Activated CD4-positive, CD25-positive, alpha-beta regulatory T cell (primary cell): Measurements from ENCODE around the gene ANKS1A.
"Not testable (repeated sequence)": the region's sequence is repeated elsewhere in the genome, so short reads cannot be mapped to it uniquely, and the experiment has no call there.

Experiments
- DNase-seq, 4 experiments: peaks; one replicate each; lab custom pipeline; 2025; lab: John Stamatoyannopoulos, UW

Gene ANKS1A

DNA sequence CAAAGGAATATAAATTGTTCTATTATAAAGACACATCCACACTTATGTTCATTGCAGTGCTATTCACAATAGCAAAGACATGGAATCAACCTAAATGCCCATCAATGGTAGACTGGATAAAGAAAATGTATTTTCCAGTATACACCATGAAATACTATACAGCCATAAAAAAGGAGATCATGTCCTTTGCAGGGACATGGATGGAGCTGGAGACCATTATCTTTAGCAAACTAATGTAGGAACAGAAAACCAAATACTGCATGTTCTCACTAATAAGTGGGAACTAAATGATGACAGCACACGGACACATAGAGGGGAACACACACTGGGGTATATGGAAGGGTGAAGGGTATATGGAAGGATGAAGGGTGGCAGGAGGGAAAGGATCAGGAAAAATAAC is 5.0 kb upstream of the ANKS1A start:
- not testable (repeated sequence) for DNase-seq

DNA sequence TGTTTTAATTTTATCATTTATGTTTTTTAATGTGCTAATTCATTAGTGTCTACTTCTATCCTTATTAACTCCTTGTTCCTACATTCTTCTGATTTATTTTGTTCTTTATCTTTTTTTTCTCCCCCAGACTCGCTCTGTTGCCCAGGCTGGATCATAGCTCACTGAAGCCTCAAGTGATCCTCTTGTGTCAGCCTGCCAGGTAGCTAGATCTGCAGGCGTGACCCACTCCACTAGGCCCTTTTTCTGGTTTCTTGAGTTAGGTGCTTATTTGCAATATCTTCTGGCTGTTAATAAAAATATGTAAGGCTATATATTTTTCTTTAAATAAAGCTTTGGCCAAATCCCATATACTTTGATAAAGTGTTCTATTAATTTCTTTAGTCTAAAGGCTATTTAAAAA is 4.1 kb upstream of the ANKS1A start:
- DNase-seq: no peak

DNA sequence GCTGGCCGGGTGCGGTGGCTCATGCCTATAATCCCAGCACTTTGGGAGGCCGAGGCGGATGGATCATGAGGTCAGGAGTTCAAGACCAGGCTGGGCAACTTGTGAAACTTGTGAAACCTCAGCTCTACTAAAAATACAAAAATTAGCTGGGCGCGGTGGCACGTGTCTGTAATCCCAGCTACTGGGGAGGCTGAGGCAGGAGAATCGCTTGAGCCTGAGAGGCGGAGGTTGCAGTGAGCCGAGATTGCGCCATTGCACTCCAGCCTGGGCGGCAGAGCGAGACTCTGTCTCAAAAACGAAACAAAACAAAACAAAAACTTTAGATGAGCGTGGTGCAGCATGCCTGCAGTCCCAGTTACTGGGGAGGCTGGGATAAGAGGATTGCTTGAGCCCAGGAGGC is 3.2 kb upstream of the ANKS1A start:
- not testable (repeated sequence) for DNase-seq

DNA sequence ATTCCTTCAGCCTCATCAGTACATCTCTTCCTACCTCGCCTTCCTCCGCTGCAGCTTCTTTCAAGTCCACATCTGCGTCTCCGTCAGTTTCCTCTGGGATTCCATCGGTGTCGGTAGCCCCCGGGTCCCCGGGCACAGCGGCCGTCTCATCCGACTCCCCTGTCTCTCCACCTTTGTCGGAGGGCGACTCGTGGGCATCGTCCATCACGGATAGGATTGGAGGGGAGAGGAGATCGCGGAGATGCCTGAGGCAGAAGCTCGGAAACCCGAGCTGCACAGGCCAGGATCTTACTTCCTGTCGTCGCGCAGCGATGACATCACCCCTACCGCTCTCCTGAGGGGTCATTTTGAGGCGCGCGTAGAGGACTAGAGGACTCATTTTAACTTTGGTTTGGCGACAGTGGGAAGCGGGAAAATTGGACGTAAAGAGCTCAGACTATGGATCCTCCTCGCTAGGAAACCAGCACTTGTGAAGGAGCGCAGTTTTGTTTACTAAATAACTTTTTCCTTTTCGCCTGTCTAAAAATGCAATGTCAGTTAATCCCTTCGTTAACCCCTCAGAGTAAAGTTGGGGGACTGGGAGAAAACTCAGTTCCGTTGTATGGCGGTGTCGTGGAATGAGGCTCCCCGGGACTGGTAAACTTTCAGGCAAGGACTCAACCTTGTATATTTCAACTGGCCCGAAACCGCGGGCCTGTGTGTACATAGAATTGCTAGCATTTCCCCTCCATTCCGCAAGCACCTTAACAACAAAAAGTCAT is 1.1 kb upstream of the ANKS1A start, which contains the start of gene TAF11:
Gene TAF11, minus strand, starts transcription at position 290 of the 761 bp plus-strand sequence. Its CDS starts 85 bp downstream, at position 205.
- DNase-seq: peak; percentile 76 to 81 (median 78)

DNA sequence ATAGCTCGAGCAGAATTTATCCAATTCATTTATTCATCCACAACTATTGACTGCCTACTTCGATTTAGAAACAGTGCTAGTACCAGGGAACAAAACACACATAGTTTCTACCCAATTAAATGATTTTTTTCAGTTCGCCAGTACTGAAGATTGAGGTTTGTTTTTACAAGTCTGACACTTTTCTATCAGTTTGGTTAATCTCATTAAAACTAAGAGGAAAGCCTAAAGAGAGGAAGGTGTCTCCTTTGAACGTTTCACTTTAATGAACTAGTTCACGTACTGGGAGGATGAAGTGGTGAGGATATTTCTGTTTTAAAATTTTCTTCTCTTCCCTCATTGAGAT is 570 bp upstream of the ANKS1A start:
- no peak for DNase-seq

DNA sequence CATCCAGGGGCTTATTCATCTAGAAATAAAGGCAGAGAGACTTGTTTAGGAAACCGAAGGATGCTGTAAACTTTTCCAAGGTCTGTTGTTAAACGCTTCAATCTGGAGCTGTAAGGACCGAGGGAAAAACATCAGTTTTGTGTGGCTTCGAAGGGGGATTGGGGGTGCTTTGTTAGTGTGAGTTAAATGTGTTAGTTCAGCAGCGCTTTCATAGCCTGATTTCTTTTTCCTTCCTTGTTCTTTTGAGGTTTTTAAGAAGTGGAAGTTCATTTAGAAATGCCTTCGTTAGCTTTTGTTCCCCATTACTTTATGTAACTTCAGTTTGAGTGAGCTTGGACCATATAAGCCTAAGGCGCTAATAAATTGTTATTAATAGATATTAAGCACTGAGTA is 1.5 kb downstream of the ANKS1A start:
- no peak for DNase-seq

DNA sequence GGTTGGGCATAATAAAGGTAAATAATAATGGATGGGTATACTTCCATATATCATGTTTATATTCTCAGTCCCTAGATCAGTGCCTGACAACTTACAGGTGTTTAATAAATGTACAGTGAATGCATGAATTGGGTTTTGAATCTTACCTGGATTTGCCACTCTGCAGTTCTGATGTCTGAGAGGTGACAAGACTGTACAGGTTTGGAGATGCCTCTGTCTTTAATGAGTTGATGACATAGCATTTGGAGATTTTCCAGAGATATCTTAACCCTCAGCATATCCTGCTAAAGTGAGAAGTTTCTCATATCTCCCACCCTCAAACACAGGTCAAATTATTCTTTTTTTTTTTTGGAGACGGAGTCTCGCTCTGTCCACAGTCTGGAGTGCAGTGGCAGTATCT is 2.2 kb downstream of the ANKS1A start:
- DNase-seq: no peak

DNA sequence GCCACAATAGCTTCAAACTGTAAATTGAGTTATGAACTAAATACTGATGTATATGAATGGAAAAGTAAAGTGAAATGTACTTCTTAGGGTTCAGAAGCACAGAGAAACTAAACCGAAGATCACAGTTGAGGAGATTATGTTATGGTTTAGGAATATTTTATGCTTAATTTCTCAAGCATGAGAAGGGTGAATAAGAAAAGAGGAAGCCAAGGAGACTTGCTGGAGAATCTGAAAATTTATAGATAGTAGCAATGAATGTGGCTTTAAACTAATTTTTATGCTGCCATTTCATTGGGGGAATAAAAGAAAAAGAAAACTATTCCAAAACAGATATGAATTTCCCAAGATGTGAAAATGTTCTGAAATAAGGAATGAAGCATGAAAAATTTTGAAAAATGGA is 5.6 kb downstream of the ANKS1A start:
- DNase-seq: no peak

DNA sequence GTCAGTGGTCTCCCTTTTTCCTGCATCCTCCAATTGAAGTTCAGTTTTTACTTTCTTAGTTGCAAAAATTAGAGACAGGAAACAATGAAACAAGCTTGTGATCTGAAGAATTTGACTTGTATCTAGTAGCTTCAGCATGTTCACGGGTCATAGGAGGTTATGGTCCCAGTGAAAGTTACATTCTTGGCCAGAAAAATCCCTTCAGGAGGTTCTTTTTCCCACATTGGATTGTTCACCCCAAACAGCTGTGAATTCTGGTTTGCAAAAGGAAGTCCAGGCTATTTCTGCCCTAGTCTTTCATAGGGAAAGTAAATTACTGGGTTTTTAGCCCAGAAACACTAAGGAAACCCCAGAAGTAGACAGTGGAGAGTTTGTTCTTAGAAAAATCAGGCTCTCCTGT is 8.1 kb downstream of the ANKS1A start:
- no peak for DNase-seq

DNA sequence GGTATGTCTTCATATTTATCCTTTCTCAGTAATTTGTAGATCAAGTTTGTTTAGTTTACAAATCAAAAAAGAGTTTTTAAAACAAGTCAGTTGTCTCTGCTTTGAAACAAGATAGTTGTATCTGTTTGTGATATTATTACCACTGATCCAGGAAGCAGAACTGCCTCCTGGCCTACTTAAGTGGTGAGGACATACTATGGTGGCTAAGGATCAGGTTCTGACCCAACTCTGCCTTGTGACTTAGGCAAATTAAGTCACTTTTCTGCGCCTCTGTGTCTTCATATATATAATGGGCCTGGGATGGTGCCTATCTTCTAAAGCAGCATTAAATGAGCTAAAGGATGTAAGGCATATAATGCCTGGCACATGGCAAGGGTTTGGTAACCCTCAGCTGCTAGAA is 8.7 kb downstream of the ANKS1A start:
- DNase-seq: no peak

DNA sequence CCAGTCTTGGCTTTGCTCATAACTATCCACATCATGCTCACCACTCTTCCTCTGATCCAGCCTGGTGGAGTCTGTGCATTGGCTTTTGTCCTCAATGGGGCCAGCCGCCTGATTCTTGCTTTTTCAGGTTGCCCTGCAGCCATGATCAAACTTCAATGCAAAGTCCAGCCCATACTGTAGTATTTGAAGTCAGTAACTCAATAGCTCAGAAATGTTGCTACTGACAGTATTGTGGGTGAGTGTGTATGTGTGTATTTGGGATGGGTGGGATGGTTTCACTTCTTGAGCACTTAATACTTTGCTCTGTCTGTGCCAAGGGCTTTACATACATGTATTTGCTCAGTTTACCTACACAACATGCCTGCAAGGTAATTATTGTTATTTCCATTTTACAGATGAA is 10.7 kb downstream of the ANKS1A start:
- DNase-seq: not testable (repeated sequence)

DNA sequence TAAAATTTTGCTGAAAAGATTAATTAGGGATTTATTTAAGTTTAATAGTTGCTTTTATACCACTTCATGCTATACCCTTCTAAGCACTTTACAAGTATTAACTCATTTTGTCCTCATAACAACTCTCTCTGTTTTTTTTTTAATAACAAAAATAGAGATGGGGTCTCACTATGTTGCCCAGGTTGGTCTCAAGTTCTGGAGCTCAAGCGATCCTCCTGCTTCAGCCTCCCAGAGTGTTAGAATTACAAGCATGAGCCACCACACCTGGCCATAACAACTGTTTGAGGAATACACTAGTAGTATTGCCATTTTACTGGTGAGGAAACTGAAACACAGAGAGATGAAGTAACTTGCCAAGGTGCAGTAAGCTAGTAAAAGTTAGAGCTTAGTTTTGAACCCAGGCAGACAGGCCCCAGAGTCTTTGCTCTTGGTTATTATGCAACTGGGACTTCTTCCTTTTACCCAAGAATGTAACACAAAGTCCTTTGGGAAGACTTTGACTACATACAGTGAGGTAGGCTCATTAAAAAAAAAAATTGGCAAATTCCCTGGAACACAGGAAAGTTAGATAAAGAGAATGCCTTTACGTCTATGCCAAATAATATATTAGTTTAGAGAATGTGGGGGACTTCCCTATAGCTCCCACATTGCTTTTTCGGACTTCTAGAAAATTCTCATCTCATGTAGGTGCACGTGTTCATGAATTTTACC is 11.4 kb downstream of the ANKS1A start:
- DNase-seq: no peak

DNA sequence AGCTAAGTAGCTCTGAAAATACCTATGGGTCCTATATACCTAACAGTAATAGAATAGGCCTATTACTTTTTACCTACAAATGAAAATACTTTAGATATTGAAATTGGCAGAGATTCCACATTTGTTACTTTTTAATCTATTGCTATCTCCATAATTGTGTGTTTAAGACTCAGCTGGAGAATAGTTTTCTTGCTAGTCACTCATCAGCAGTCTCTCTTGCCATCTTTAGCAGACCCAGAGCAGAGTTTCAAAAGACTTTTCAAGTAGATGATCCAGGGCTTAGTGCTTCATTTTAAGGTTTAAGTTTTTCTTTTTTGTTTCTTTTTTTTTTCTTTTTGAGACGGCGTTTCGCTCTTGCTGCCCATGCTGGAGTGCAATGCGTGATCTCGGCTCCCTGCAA is 12.9 kb downstream of the ANKS1A start:
- DNase-seq: no peak

DNA sequence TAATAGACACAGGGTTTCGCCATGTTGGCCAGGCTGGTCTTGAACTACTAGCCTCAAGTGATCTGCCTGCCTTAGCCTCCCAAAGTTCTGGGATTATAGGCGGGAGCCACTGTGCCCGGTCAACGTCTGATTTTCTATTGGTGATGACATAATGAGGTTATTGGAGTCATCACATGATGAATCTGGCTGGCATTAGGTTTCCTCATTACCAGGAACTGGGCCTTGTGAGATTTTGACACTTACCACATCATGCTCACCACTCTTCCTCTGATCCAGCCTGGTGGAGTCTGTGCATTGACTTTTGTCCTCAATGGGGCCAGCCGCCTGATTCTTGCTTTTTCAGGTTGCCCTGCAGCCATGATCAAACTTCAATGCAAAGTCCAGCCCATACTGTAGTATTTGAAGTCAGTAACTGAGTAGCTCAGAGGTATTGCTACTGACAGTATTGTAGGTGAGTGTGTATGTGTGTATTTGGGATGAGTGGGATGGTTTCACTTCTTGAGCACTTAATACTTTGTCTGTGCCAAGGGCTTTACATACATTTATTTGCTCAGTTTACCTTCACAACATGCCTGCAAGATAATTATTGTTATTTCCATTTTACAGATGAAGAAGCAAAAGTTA is 16.0 kb downstream of the ANKS1A start:
- DNase-seq: no peak

DNA sequence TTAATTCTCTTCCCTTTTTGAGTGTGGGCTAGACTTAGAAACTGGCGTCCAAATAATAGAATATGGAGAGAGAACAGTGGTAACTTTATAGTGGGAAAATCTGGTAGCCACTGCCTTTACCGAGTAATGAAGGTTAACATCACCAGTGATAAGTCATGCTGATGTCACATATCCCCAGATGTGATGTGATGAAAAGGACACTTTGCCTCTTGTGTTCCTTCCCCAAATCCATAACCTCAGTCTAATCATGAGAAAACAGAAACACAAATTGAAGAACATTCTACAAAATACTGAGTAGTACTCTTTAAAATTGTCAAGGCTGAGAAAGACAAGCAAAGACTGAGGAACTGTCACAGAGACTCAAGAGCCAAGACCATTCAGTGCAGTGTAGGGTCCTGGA is 17.8 kb downstream of the ANKS1A start:
- DNase-seq: no peak

DNA sequence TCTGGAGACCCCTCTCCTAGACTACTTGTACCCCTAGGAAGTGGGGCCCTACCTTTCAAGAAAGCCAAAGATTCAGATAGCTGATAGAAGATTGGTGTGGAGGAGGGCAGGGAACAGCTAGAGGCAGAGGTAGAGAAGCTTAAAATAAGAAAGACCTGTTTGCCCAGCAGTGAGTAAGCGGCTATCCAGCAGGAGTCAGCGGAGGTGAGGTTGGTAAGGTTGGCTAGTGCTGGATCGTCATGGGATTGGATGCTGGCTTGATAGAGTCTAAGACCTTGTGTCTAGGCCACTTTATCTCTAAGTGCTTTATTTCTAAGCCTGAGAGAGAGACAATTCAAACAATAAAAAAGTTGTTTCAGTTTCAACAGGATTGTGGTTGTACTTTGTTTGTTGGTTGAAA is 19.1 kb downstream of the ANKS1A start:
- DNase-seq: no peak

DNA sequence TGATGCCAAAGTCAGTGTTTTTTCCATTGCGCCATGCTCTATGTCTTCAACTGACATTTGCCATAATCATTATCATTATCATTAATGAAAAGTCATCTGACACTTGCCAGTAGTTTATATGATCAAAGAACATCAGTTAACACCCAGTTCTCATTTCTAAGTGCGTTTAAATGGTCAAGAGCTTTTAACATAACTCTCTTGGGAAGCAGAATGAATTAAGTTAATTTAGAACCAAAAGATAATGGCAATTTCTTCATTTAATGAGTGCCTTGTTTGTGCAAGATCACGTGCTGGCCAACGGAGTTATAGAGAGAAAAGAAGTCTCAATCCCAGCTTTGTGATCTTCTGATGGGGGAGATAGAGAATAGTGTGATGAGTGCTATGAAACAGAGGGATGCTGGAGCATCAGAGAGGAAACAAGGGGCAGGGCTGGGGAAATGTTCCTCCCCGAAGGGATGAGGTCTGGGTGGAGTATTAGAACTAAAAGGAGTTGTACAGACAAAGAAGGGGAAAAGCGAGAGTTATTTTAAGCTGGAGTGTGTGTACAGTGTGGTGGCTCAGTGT is 20.3 kb downstream of the ANKS1A start:
- no peak for DNase-seq

DNA sequence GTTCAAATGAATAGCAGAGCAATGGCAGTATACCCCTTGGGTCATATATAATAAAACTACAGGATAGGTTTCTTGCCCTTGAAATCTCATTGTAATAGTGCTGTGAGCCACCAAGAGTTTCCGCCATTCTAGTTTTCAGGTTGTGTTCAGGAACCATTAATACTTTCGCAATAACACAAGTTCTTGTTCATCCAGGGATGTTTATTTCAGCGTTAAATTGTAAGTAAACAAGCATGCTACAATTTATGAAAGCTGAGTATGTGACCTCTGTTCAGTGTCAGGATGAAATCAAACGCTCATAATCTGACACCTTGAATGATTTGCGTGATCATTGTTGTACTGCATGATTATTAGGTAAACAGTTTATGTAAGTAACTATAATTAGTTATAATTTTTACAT is 22.8 kb downstream of the ANKS1A start:
- no peak for DNase-seq

DNA sequence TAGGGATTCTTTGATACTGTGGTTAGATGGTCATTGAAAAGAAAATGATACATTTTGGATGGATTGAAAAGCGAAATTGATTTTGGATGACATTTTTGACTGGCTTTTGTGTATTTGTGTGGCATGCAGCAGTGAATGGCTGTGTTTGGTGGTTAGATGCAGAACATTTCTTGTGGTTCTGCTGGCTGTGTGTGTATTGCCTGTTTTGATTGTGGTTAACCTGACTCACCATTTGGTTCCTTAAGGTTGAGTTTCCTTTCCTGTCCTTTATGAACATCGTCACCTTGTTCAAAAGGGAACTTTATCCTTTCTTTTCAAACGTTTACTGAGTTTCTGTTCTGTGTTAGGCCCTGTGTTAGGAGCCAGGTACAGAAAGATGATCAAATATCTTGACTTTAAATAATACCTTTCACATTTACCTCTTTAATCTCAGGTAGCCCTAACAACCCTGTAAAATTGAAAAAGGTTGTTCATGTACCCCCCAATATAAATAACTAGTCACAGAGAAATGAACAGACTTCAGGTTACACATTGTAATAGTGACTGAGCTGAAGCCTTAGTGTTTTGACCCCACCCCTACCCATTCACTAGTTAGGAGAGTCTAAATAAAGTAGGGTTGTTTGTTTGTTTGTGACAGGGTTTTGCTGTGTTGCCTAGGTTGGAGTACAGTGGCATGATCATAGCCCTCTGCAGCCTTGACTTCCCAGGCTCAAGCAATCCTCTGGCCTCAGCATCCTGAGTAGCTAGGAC is 23.8 kb downstream of the ANKS1A start:
- DNase-seq: no peak

DNA sequence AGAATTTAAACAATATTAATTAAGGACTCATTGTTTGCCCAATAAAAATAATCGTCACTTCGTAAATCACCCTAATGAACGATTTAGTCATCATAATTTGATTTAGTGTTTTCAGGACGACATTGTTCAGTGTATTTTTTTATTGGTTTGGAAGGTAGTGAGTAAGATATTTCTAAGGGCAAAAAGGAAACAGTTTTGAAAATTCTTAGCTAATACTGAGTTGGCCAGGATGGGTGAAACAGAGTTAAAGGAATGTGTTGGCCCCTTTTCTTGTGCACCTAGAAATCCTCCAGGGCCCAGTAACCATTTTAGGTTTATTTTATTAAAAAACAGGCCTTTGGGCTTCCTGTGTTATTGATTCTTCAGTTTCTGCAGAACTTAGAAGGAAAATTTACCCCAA is 25.3 kb downstream of the ANKS1A start:
- DNase-seq: no peak

DNA sequence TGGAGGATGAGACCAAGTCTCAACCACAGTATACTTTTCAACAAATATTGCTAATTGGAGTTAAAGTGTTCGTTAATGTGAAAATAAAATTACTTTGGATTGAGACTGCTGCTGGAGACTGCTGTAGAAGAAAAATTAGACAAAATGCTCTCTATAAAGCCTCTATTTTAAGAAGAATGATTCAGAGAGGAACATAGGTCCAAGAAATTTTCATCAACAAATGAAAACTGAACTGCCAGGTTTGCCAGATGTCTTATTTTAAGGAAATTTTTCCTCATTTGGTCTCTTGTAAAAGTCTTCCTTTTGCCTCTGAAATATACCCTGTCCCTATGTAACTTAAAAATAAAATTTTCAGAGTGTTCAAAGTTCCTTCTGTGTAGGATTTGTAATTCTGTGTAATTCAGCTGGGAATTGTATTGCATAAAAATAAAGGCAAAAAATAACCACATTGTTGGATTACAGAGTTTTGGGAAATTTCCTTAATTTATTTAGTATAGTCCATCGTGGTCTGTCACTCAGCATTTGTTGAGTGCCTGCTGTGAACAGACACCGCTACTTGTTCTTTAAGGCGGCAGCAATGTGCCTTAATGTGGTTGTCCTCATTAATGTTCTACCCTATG is 27.4 kb downstream of the ANKS1A start:
- DNase-seq: no peak
